AG10803 (cell line): ENCODE data around the gene SBK1.
"Not testable (repeated sequence)": the region's sequence is repeated elsewhere in the genome, so short reads cannot be mapped to it uniquely, and the experiment has no call there.

Experiments
- DNase-seq: peaks from one replicate; pipeline ENCODE4 v3.0.0; 2010; ENCODE audit warnings: low read depth
- H3K4me3 ChIP-seq: 2 replicates; pipeline ENCODE4 v1.5.1; 2011; ENCODE audit warnings: mild to moderate bottlenecking, low read length, control low read depth
- CTCF ChIP-seq: conservative IDR thresholded peaks from 2 replicates; pipeline ENCODE4 v1.5.1; 2011; ENCODE audit warnings: mild to moderate bottlenecking, low read length, control low read depth, inconsistent platforms

Gene SBK1

GRCh38 chr16:28291651-28292626 is at the start of gene SBK1:
TSS of gene SBK1 (plus strand) at chr16:28292525. CDS start at chr16:28317392, 24,867 bp downstream.
- peak within 1 kb of the TSS; percentile 57 for H3K4me3 ChIP-seq
- no peak for TF ChIP-seq CTCF
- peak; percentile 19 for DNase-seq

- DNase-seq, H3K4me3 ChIP-seq: not testable (repeated sequence)
Measured at GRCh38 chr16:28249483-28249882, 42.8 kb upstream of the SBK1 start.

GRCh38 chr16:28250999-28251398 is 41.3 kb upstream of the SBK1 start:
- TF ChIP-seq CTCF: no peak
- DNase-seq: no peak
- no peak overlapping the region for H3K4me3 ChIP-seq

- no peak overlapping the region for H3K4me3 ChIP-seq
- TF ChIP-seq CTCF: no peak
- no peak for DNase-seq
Measured at GRCh38 chr16:28254158-28254557, 38.2 kb upstream of the SBK1 start.

- H3K4me3 ChIP-seq: no peak overlapping the region
- no peak for TF ChIP-seq CTCF
- no peak for DNase-seq
Measured at GRCh38 chr16:28255838-28256237, 36.5 kb upstream of the SBK1 start.

GRCh38 chr16:28257256-28257655 is 35.1 kb upstream of the SBK1 start:
- DNase-seq: no peak
- no peak overlapping the region for H3K4me3 ChIP-seq
- no peak for TF ChIP-seq CTCF

- no peak overlapping the region for H3K4me3 ChIP-seq
- TF ChIP-seq CTCF: no peak
- peak; percentile 9 for DNase-seq
Measured at GRCh38 chr16:28258567-28258966, 33.8 kb upstream of the SBK1 start.
